ENCODE results near the gene MAPRE3.

GRCh38 chr2:27053321-27053720, 82.9 kb downstream of the MAPRE3 start:
- TF ChIP-seq GATA2 (IDR thresholded peaks at IDR 0.05; ENCODE audit: low read depth, low read length), result no peak
- no peak for TF ChIP-seq GATA3 (IDR thresholded peaks at IDR 0.05; ENCODE audit: low read depth, low read length)
